HEK293 (cell line): ENCODE data around the gene TXNRD2.
A peak's percentile ranks its signal among the peaks of the same experiment; 100 is the strongest.

ENCODE experiments used
- GLIS1 ChIP-seq: fragments of 450-650 bp; formaldehyde crosslinking; IDR thresholded peaks from 2 replicates; pipeline ENCODE4 v1.5.1; 2016; ENCODE audit warnings: missing biosample characterization, missing genetic modification characterization
- PRDM1 ChIP-seq: fragments of 450-650 bp; formaldehyde crosslinking; IDR thresholded peaks from 2 replicates; pipeline ENCODE4; 2016; ENCODE audit warnings: missing biosample characterization, missing genetic modification characterization
- ZNF112 ChIP-seq: fragments of 450-650 bp; formaldehyde crosslinking; IDR thresholded peaks from 2 replicates; pipeline ENCODE4 v1.5.0; 2017; ENCODE audit warnings: missing biosample characterization, missing genetic modification characterization
- ZNF175 ChIP-seq: fragments of 450-650 bp; formaldehyde crosslinking; IDR thresholded peaks from 2 replicates; pipeline ENCODE4 v1.5.1; 2016; ENCODE audit warnings: missing biosample characterization, missing genetic modification characterization
- ZNF211 ChIP-seq: fragments of 450-650 bp; formaldehyde crosslinking; IDR thresholded peaks from 2 replicates; pipeline ENCODE4 v1.5.1; 2016; ENCODE audit warnings: low read depth, missing biosample characterization, missing genetic modification characterization
- ZNF214 ChIP-seq: fragments of 450-650 bp; formaldehyde crosslinking; IDR thresholded peaks from 2 replicates; pipeline ENCODE4 v1.5.1; 2017; ENCODE audit warnings: missing biosample characterization, mild to moderate bottlenecking, missing genetic modification characterization, borderline replicate concordance
- ZNF266 ChIP-seq: fragments of 450-650 bp; formaldehyde crosslinking; IDR thresholded peaks from 2 replicates; pipeline ENCODE4 v1.5.1; 2016; ENCODE audit warnings: missing biosample characterization, missing genetic modification characterization, low read depth
- ZNF292 ChIP-seq: fragments of 450-650 bp; formaldehyde crosslinking; IDR thresholded peaks from 2 replicates; pipeline ENCODE4 v1.5.1; 2016; ENCODE audit warnings: low read depth, missing biosample characterization, missing genetic modification characterization, borderline replicate concordance
- ZNF341 ChIP-seq: fragments of 450-650 bp; formaldehyde crosslinking; IDR thresholded peaks from 2 replicates; pipeline ENCODE4; 2016; ENCODE audit warnings: low read depth, missing biosample characterization, missing genetic modification characterization
- ZNF510 ChIP-seq: fragments of 450-650 bp; formaldehyde crosslinking; IDR thresholded peaks from 2 replicates; pipeline ENCODE4 v1.5.1; 2018; ENCODE audit warnings: mild to moderate bottlenecking, missing genetic modification characterization, missing biosample characterization; ENCODE audit not compliant: insufficient replicate concordance
- ZNF555 ChIP-seq: fragments of 450-650 bp; formaldehyde crosslinking; conservative IDR thresholded peaks from 2 replicates; pipeline ENCODE4 v1.5.1; 2017; ENCODE audit warnings: missing biosample characterization, mild to moderate bottlenecking, missing genetic modification characterization, inconsistent platforms
- ZNF654 ChIP-seq: fragments of 450-650 bp; formaldehyde crosslinking; IDR thresholded peaks from 2 replicates; pipeline ENCODE4 v1.5.1; 2016; ENCODE audit warnings: low read depth, missing biosample characterization, missing genetic modification characterization
- ZNF670 ChIP-seq: fragments of 450-650 bp; formaldehyde crosslinking; IDR thresholded peaks from 2 replicates; pipeline ENCODE4 v1.5.1; 2016; ENCODE audit warnings: missing biosample characterization, missing genetic modification characterization, low read depth
- ZNF76 ChIP-seq: fragments of 450-650 bp; formaldehyde crosslinking; IDR thresholded peaks from 2 replicates; pipeline ENCODE4; 2016; ENCODE audit warnings: low read depth, missing biosample characterization, missing genetic modification characterization, borderline replicate concordance
- ZNF768 ChIP-seq: fragments of 450-650 bp; formaldehyde crosslinking; IDR thresholded peaks from 2 replicates; pipeline ENCODE4 v1.5.1; 2018; ENCODE audit warnings: missing biosample characterization, mild to moderate bottlenecking, missing genetic modification characterization
- ZNF777 ChIP-seq: fragments of 450-650 bp; formaldehyde crosslinking; IDR thresholded peaks from 2 replicates; pipeline ENCODE4 v1.5.1; 2017; ENCODE audit warnings: missing biosample characterization, missing genetic modification characterization, borderline replicate concordance
- ZNF837 ChIP-seq: fragments of 450-650 bp; formaldehyde crosslinking; IDR thresholded peaks from 2 replicates; pipeline ENCODE4 v1.5.1; 2016; ENCODE audit warnings: missing biosample characterization, missing genetic modification characterization
- ZSCAN23 ChIP-seq: fragments of 450-650 bp; formaldehyde crosslinking; IDR thresholded peaks from 2 replicates; pipeline ENCODE4 v1.5.1; 2016; ENCODE audit warnings: missing biosample characterization, missing genetic modification characterization
- TF ChIP-seq, protein P1 (sequence below): fragments of 450-650 bp; formaldehyde crosslinking; IDR thresholded peaks from 2 replicates; pipeline ENCODE4 v1.5.1; 2016; ENCODE audit warnings: missing biosample characterization, missing genetic modification characterization
- TF ChIP-seq, protein P2 (sequence below): fragments of 450-650 bp; formaldehyde crosslinking; IDR thresholded peaks from 2 replicates; pipeline ENCODE4 v1.5.1; 2016; ENCODE audit warnings: missing biosample characterization, missing genetic modification characterization, low read depth
- TF ChIP-seq, protein P3 (sequence below): fragments of 450-650 bp; formaldehyde crosslinking; conservative IDR thresholded peaks from 2 replicates; pipeline ENCODE4 v1.5.1; 2016; ENCODE audit warnings: low read depth, missing biosample characterization, missing genetic modification characterization
- TF ChIP-seq, protein P4 (sequence below): fragments of 450-650 bp; formaldehyde crosslinking; IDR thresholded peaks from 2 replicates; pipeline ENCODE4 v1.5.1; 2016; ENCODE audit warnings: missing biosample characterization, missing genetic modification characterization
- TF ChIP-seq, protein P5 (sequence below): fragments of 450-650 bp; formaldehyde crosslinking; IDR thresholded peaks from 2 replicates; pipeline ENCODE4 v1.5.1; 2016; ENCODE audit warnings: missing biosample characterization, missing genetic modification characterization

The TXNRD2 gene

DNA sequence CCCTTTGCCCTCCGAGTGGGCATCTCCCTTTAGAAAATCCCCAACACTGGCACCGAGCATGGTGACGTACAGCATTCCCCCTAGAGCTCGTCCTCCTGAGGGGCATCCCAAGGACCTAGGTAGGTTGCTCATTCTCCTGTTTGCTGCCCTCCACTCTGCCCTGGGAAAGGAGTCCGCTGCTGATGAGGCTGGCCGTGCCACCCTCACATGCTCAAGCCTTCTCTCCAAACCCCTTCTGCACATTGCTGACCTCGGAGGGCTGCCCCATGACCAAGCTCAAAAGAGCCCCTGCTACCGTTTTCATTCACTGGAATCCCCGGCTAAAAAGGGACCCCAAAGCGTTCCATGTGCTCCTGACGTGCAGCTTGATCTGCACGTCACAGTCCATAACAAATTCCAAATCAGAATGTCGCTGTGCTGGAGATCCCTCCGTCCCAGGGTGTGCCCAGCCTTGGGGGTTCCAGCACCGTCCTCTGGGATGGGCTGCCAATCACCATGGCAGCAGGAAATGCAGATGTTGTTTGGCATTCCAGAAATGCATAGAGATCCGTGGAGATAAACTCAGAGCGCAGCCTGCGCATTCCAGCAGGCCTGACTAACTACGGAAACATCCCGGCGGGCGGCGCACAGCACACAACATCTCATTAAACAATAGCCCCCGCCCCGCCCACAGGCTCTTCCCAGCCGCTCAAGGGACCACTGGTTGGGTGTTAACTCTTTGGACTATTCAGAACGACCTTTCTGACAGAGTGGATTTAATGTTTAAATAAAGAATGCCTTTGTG, 60.6 kb downstream of the TXNRD2 start (continued):
- TF ChIP-seq, protein P1, sequence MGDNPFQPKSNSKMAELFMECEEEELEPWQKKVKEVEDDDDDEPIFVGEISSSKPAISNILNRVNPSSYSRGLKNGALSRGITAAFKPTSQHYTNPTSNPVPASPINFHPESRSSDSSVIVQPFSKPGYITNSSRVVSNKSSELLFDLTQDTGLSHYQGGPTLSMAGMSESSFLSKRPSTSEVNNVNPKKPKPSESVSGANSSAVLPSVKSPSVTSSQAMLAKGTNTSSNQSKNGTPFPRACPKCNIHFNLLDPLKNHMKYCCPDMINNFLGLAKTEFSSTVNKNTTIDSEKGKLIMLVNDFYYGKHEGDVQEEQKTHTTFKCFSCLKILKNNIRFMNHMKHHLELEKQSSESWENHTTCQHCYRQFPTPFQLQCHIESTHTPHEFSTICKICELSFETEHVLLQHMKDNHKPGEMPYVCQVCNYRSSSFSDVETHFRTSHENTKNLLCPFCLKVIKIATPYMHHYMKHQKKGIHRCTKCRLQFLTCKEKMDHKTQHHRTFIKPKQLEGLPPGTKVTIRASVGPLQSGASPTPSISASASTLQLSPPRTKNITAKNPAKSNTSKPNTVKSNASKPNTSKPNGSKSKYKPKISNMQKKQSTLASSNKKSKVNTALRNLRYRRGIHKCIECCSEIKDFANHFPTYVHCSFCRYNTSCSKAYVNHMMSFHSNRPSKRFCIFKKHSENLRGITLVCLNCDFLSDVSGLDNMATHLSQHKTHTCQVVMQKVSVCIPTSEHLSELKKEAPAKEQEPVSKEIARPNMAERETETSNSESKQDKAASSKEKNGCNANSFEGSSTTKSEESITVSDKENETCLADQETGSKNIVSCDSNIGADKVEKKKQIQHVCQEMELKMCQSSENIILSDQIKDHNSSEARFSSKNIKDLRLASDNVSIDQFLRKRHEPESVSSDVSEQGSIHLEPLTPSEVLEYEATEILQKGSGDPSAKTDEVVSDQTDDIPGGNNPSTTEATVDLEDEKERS (tag by site-specific recombination): no peak
- TF ChIP-seq, protein P2, sequence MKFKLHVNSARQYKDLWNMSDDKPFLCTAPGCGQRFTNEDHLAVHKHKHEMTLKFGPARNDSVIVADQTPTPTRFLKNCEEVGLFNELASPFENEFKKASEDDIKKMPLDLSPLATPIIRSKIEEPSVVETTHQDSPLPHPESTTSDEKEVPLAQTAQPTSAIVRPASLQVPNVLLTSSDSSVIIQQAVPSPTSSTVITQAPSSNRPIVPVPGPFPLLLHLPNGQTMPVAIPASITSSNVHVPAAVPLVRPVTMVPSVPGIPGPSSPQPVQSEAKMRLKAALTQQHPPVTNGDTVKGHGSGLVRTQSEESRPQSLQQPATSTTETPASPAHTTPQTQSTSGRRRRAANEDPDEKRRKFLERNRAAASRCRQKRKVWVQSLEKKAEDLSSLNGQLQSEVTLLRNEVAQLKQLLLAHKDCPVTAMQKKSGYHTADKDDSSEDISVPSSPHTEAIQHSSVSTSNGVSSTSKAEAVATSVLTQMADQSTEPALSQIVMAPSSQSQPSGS: no peak
- TF ChIP-seq ZSCAN23 (tag by site-specific recombination) (no peak), ZNF768 (tag by site-specific recombination) (no peak), ZNF777 (tag by site-specific recombination) (no peak), ZNF555 (tag by site-specific recombination) (no peak), ZNF670 (tag by site-specific recombination) (no peak), ZNF214 (tag by site-specific recombination) (no peak), ZNF654 (tag by site-specific recombination) (no peak), ZNF341 (peak; percentile 95), ZNF76 (tag by site-specific recombination) (no peak), ZNF175 (no peak), PRDM1 (no peak), ZNF112 (tag by site-specific recombination) (no peak), ZNF292 (tag by site-specific recombination) (no peak), ZNF211 (tag by site-specific recombination) (no peak), ZNF266 (no peak), ZNF510 (no peak), GLIS1 (tag by site-specific recombination) (peak; percentile 70), ZNF837 (tag by site-specific recombination) (no peak)
- TF ChIP-seq, protein P3, sequence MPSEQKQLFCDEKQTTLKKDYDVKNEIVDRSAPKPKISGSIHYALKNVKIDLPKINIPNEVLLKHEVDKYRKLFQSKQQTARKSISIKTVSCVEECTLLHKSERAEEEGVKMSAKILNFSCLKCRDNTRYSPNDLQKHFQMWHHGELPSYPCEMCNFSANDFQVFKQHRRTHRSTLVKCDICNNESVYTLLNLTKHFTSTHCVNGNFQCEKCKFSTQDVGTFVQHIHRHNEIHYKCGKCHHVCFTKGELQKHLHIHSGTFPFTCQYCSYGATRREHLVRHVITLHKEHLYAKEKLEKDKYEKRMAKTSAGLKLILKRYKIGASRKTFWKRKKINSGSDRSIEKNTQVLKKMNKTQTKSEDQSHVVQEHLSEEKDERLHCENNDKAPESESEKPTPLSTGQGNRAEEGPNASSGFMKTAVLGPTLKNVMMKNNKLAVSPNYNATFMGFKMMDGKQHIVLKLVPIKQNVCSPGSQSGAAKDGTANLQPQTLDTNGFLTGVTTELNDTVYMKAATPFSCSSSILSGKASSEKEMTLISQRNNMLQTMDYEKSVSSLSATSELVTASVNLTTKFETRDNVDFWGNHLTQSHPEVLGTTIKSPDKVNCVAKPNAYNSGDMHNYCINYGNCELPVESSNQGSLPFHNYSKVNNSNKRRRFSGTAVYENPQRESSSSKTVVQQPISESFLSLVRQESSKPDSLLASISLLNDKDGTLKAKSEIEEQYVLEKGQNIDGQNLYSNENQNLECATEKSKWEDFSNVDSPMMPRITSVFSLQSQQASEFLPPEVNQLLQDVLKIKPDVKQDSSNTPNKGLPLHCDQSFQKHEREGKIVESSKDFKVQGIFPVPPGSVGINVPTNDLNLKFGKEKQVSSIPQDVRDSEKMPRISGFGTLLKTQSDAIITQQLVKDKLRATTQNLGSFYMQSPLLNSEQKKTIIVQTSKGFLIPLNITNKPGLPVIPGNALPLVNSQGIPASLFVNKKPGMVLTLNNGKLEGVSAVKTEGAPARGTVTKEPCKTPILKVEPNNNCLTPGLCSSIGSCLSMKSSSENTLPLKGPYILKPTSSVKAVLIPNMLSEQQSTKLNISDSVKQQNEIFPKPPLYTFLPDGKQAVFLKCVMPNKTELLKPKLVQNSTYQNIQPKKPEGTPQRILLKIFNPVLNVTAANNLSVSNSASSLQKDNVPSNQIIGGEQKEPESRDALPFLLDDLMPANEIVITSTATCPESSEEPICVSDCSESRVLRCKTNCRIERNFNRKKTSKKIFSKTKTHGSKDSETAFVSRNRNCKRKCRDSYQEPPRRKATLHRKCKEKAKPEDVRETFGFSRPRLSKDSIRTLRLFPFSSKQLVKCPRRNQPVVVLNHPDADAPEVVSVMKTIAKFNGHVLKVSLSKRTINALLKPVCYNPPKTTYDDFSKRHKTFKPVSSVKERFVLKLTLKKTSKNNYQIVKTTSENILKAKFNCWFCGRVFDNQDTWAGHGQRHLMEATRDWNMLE (tag by site-specific recombination): no peak
- TF ChIP-seq, protein P4, sequence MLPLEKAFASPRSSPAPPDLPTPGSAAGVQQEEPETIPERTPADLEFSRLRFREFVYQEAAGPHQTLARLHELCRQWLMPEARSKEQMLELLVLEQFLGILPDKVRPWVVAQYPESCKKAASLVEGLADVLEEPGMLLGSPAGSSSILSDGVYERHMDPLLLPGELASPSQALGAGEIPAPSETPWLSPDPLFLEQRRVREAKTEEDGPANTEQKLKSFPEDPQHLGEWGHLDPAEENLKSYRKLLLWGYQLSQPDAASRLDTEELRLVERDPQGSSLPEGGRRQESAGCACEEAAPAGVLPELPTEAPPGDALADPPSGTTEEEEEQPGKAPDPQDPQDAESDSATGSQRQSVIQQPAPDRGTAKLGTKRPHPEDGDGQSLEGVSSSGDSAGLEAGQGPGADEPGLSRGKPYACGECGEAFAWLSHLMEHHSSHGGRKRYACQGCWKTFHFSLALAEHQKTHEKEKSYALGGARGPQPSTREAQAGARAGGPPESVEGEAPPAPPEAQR (tag by site-specific recombination): no peak
- TF ChIP-seq, protein P5, sequence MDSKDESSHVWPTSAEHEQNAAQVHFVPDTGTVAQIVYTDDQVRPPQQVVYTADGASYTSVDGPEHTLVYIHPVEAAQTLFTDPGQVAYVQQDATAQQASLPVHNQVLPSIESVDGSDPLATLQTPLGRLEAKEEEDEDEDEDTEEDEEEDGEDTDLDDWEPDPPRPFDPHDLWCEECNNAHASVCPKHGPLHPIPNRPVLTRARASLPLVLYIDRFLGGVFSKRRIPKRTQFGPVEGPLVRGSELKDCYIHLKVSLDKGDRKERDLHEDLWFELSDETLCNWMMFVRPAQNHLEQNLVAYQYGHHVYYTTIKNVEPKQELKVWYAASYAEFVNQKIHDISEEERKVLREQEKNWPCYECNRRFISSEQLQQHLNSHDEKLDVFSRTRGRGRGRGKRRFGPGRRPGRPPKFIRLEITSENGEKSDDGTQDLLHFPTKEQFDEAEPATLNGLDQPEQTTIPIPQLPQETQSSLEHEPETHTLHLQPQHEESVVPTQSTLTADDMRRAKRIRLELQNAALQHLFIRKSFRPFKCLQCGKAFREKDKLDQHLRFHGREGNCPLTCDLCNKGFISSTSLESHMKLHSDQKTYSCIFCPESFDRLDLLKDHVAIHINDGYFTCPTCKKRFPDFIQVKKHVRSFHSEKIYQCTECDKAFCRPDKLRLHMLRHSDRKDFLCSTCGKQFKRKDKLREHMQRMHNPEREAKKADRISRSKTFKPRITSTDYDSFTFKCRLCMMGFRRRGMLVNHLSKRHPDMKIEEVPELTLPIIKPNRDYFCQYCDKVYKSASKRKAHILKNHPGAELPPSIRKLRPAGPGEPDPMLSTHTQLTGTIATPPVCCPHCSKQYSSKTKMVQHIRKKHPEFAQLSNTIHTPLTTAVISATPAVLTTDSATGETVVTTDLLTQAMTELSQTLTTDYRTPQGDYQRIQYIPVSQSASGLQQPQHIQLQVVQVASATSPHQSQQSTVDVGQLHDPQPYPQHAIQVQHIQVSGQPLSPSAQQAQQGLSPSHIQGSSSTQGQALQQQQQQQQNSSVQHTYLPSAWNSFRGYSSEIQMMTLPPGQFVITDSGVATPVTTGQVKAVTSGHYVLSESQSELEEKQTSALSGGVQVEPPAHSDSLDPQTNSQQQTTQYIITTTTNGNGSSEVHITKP (tag by site-specific recombination): no peak
